ENCODE data around the gene PTGES2.

PTGES2 gene

GRCh38 chr9:128094166-128094949 lies 33.2 kb downstream of the PTGES2 start:
- peak; percentile 58 for DNase-seq (ENCODE audit: low read depth)
- TF ChIP-seq CTCF (IDR thresholded peaks at IDR 0.05; ENCODE audit: low read depth, low read length, missing control alignments) = no peak
- no peak overlapping the region for H3K4me3 ChIP-seq (ENCODE audit: low read depth, low read length)

- no peak overlapping the region for H3K4me3 ChIP-seq (ENCODE audit: low read depth, low read length)
- DNase-seq (ENCODE audit: low read depth) = no peak
- no peak for TF ChIP-seq CTCF (IDR thresholded peaks at IDR 0.05; ENCODE audit: low read depth, low read length, missing control alignments)
Observed at GRCh38 chr9:128093011-128093410, 34.5 kb downstream of the PTGES2 start.

- H3K4me3 ChIP-seq (ENCODE audit: low read depth, low read length) = no peak overlapping the region
- TF ChIP-seq CTCF (IDR thresholded peaks at IDR 0.05; ENCODE audit: low read depth, low read length, missing control alignments) = no peak
- DNase-seq (ENCODE audit: low read depth) = no peak
Observed at GRCh38 chr9:128092199-128092977, 35.1 kb downstream of the PTGES2 start.

- H3K4me3 ChIP-seq (ENCODE audit: low read depth, low read length) = no peak overlapping the region
- no peak for DNase-seq (ENCODE audit: low read depth)
- no peak for TF ChIP-seq CTCF (IDR thresholded peaks at IDR 0.05; ENCODE audit: low read depth, low read length, missing control alignments)
Observed at GRCh38 chr9:128091571-128091970, 36.0 kb downstream of the PTGES2 start.

- H3K4me3 ChIP-seq (ENCODE audit: low read depth, low read length) = no peak overlapping the region
- no peak for TF ChIP-seq CTCF (IDR thresholded peaks at IDR 0.05; ENCODE audit: low read depth, low read length, missing control alignments)
- DNase-seq (ENCODE audit: low read depth) = no peak
Observed at GRCh38 chr9:128091144-128091543, 36.4 kb downstream of the PTGES2 start.

GRCh38 chr9:128089299-128089698 lies 38.2 kb downstream of the PTGES2 start:
- no peak overlapping the region for H3K4me3 ChIP-seq (ENCODE audit: low read depth, low read length)
- TF ChIP-seq CTCF (IDR thresholded peaks at IDR 0.05; ENCODE audit: low read depth, low read length, missing control alignments) = no peak
- DNase-seq (ENCODE audit: low read depth) = no peak

Data from GM12864 (cell line).